MM.1S (cell line): ENCODE data around the gene PCK1.

Experiments
- DNase-seq: peaks from one replicate; pipeline ENCODE4 v3.0.0-alpha.2; 2015
- H2AFZ ChIP-seq: fragments of 300-600 bp; sonication (generic); 2 replicates; pipeline ENCODE4 v1.6.0; 2016; ENCODE audit warnings: antibody characterized with exemption, low read length
- H3F3A ChIP-seq: fragments of 300-600 bp; sonication (generic); 2 replicates; pipeline ENCODE4 v1.6.1; 2016; ENCODE audit warnings: mild to moderate bottlenecking, antibody characterized with exemption, low read length, moderate library complexity, mixed read lengths; ENCODE audit not compliant: insufficient read depth
- H3K27ac ChIP-seq: fragments of 300-600 bp; sonication (generic); 2 replicates; pipeline ENCODE4 v1.5.1; 2016; ENCODE audit warnings: mild to moderate bottlenecking, low read length
- H3K27me3 ChIP-seq: fragments of 300-600 bp; sonication (generic); replicated peaks from 2 replicates; pipeline ENCODE4 v1.6.0; 2016; ENCODE audit warnings: low read length; ENCODE audit not compliant: insufficient read depth
- H3K36me3 ChIP-seq: fragments of 300-600 bp; sonication (generic); replicated peaks from 2 replicates; pipeline ENCODE4 v1.6.1; 2016; ENCODE audit warnings: mild to moderate bottlenecking, low read length, mixed read lengths; ENCODE audit not compliant: insufficient read depth
- H3K4me1 ChIP-seq: fragments of 300-600 bp; sonication (generic); 2 replicates; pipeline ENCODE4 v1.6.1; 2016; ENCODE audit warnings: low read length, mixed read lengths
- H3K4me2 ChIP-seq: fragments of 300-600 bp; sonication (generic); 2 replicates; pipeline ENCODE4 v1.6.0; 2016; ENCODE audit warnings: low read depth, low read length
- H3K4me3 ChIP-seq: fragments of 300-600 bp; sonication (generic); 2 replicates; pipeline ENCODE4 v1.5.1; 2016; ENCODE audit warnings: low read length, mixed read lengths
- H3K79me2 ChIP-seq: fragments of 300-600 bp; sonication (generic); 2 replicates; pipeline ENCODE4 v1.6.1; 2016; ENCODE audit warnings: mixed run types, low read length, mixed read lengths
- H3K9ac ChIP-seq: fragments of 300-600 bp; sonication (generic); 2 replicates; pipeline ENCODE4 v1.6.1; 2016; ENCODE audit warnings: low read length, mixed read lengths
- H3K9me2 ChIP-seq: fragments of 300-600 bp; sonication (generic); replicated peaks from 2 replicates; pipeline ENCODE4 v1.6.1; 2016; ENCODE audit warnings: mild to moderate bottlenecking, low read length, mixed read lengths; ENCODE audit not compliant: insufficient read depth
- H3K9me3 ChIP-seq: fragments of 300-600 bp; sonication (generic); replicated peaks from 2 replicates; pipeline ENCODE4 v1.6.1; 2016; ENCODE audit warnings: mild to moderate bottlenecking, low read length, mixed read lengths; ENCODE audit not compliant: insufficient read depth
- H4K20me1 ChIP-seq: fragments of 300-600 bp; sonication (generic); 2 replicates; pipeline ENCODE4 v1.6.1; 2016; ENCODE audit warnings: mild to moderate bottlenecking, low read length, moderate library complexity, mixed read lengths; ENCODE audit not compliant: insufficient read depth
- CTCF ChIP-seq: fragments of 300-600 bp; sonication (generic); IDR thresholded peaks from 2 replicates; pipeline ENCODE4 v1.5.1; 2016; ENCODE audit warnings: antibody characterized with exemption, low read length, mixed read lengths
- EZH2 ChIP-seq: fragments of 300-600 bp; sonication (generic); optimal IDR thresholded peaks from 2 replicates; pipeline ENCODE3; 2017; ENCODE audit warnings: low read depth, mild to moderate bottlenecking, antibody characterized with exemption, low read length, mixed read lengths
- EZH2phosphoT487 ChIP-seq: fragments of 300-600 bp; sonication (generic); IDR thresholded peaks from 2 replicates; pipeline ENCODE4 v1.6.1; 2018; ENCODE audit warnings: antibody characterized with exemption, low read length

PCK1 gene

GRCh38 chr20:57598491-57598890, 37.6 kb downstream of the PCK1 start:
- Histone ChIP-seq H3K9me2 (no peaks in the 10 kb centered on the region), H3K4me2 (no peak overlapping the region), H3K4me1 (no peaks in the 10 kb centered on the region), H3K79me2 (no peaks in the 10 kb centered on the region), H3K27me3 (peaks cover 14% of the 10 kb centered on the region), H3K4me3 (no peak overlapping the region), H3K9ac (no peak overlapping the region), H3K9me3 (no peaks in the 10 kb centered on the region), H3K36me3 (no peaks in the 10 kb centered on the region), H2AFZ (no peak overlapping the region), H3F3A (no peaks in the 10 kb centered on the region), H4K20me1 (no peaks in the 10 kb centered on the region), H3K27ac (no peak overlapping the region)
- no peak for DNase-seq
- TF ChIP-seq EZH2phosphoT487 (no peak), CTCF (no peak)

- Histone ChIP-seq H3K4me2 (no peak overlapping the region), H3K79me2 (no peaks in the 10 kb centered on the region), H3K4me1 (no peaks in the 10 kb centered on the region), H3K27ac (no peak overlapping the region), H4K20me1 (no peaks in the 10 kb centered on the region), H3K9me2 (no peaks in the 10 kb centered on the region), H3K27me3 (peaks cover 3% of the 10 kb centered on the region), H2AFZ (no peak overlapping the region), H3K4me3 (no peak overlapping the region), H3K36me3 (no peaks in the 10 kb centered on the region), H3K9me3 (no peaks in the 10 kb centered on the region), H3F3A (no peaks in the 10 kb centered on the region), H3K9ac (no peak overlapping the region)
- no peak for DNase-seq
- TF ChIP-seq EZH2 (no peak), CTCF (no peak), EZH2phosphoT487 (no peak)
Measured at GRCh38 chr20:57600320-57601210, 39.7 kb downstream of the PCK1 start.

GRCh38 chr20:57601211-57601570, 40.3 kb downstream of the PCK1 start:
- H3F3A ChIP-seq = no peaks in the 10 kb centered on the region
- no peaks in the 10 kb centered on the region for H3K9me2 ChIP-seq
- no peak overlapping the region for H3K4me3 ChIP-seq
- H4K20me1 ChIP-seq = no peaks in the 10 kb centered on the region
- no peaks in the 10 kb centered on the region for H3K4me1 ChIP-seq
- H2AFZ ChIP-seq = no peak overlapping the region
- no peaks in the 10 kb centered on the region for H3K36me3 ChIP-seq
- no peak overlapping the region for H3K9ac ChIP-seq
- TF ChIP-seq EZH2 (no peak), EZH2phosphoT487 (no peak), CTCF (no peak)
- no peak overlapping the region for H3K4me2 ChIP-seq
- no peaks in the 10 kb centered on the region for H3K27me3 ChIP-seq
- no peaks in the 10 kb centered on the region for H3K9me3 ChIP-seq
- no peak for DNase-seq
- H3K27ac ChIP-seq = no peak overlapping the region
- no peaks in the 10 kb centered on the region for H3K79me2 ChIP-seq
